ENCODE measurements around the gene SULT2A1. TPM values are rescaled to one million over a fixed set of nuclear protein-coding genes. Genes with fewer than 3 reads are reported as not detected.

SULT2A1 gene
- total RNA-seq, 1 experiment from 2014 or later, result not detected

DNA sequence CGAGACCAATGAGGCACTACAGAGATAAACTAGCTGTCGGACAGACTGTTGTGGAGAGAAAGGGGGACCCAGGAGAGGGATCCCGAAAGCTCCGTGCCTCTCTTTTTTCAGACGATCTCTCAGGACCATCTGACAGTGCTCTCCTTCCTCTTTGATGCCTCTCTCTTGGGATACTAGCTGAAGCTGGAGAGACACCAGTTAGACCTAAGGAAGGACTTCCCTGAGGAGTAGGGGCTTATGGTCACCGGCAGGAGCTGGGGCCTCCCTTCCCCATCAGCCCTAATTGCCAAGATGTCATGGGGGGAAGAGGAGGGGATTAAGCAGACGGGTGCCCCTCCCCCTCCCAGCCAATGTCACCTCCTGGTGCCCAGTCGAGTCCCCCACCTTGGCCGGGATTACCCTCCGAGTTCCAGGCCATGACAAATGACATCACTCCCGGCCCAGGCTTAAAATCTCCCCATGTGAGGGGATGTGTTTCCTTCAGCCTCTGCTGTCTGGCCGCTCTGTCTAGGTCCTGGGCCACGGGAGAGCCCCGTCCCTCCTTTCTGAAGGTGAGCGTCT lies 64.6 kb downstream of the SULT2A1 start, which contains the start of gene CRX:
CRX (plus strand) TSS at position 478 of the 561 bp plus-strand sequence. CDS start 12,507 bp downstream, outside the sequence.
- ATAC-seq, result no peak
- Histone ChIP-seq H3K4me1 (ENCODE audit: insufficient read depth, low read length) (no peaks in the 10 kb centered on the region), H3K9me2 (replicated peaks; ENCODE audit: low read length) (no peaks in the 10 kb centered on the region), H3K9ac (ENCODE audit: low read length) (no peak within 1 kb of the TSS), H3K9me3 (ENCODE audit: low read length) (no peaks in the 10 kb centered on the region), H3K27ac (ENCODE audit: low read length) (no peak within 1 kb of the TSS), H2AFZ (ENCODE audit: low read length) (no peak within 1 kb of the TSS), H3F3A (ENCODE audit: low read length, unreplicated experiment) (no peaks in the 10 kb centered on the region), H3K4me2 (ENCODE audit: low read length) (no peak within 1 kb of the TSS), H3K27me3 (ENCODE audit: low read length) (peaks cover 7% of the 10 kb centered on the region; the same call in 1 of the 2 replicates), H3K36me3 (ENCODE audit: low read depth, low read length) (no peaks in the 10 kb centered on the region), H3K79me2 (ENCODE audit: low read length) (no peaks in the 10 kb centered on the region), H3K4me3 (ENCODE audit: low read length) (no peak within 1 kb of the TSS), H4K20me1 (ENCODE audit: low read length) (no peaks in the 10 kb centered on the region)
- ChIA-PET CTCF (no interaction called here), POLR2A (ENCODE audit: unreplicated experiment) (no interaction called here)
- TF ChIP-seq EZH2 (IDR thresholded peaks at IDR 0.05; ENCODE audit: low read length, unreplicated experiment), result no peak
- TF ChIP-seq, protein P1, sequence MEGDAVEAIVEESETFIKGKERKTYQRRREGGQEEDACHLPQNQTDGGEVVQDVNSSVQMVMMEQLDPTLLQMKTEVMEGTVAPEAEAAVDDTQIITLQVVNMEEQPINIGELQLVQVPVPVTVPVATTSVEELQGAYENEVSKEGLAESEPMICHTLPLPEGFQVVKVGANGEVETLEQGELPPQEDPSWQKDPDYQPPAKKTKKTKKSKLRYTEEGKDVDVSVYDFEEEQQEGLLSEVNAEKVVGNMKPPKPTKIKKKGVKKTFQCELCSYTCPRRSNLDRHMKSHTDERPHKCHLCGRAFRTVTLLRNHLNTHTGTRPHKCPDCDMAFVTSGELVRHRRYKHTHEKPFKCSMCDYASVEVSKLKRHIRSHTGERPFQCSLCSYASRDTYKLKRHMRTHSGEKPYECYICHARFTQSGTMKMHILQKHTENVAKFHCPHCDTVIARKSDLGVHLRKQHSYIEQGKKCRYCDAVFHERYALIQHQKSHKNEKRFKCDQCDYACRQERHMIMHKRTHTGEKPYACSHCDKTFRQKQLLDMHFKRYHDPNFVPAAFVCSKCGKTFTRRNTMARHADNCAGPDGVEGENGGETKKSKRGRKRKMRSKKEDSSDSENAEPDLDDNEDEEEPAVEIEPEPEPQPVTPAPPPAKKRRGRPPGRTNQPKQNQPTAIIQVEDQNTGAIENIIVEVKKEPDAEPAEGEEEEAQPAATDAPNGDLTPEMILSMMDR (conservative IDR thresholded peaks at IDR 0.05; ENCODE audit: low read depth, low read length), result no peak
- intact Hi-C loops (cut with micrococcal nuclease), result no loop called here
- DNase-seq, result no peak
- no TSS peak for BruUV-seq (replicated peaks)

Other genes with a start within 250 kb of the SULT2A1 start
- gene EHD2, start 172.9 kb downstream of the SULT2A1 start, total RNA-seq (2014; rRNA removed), result 0.11 and 1.4 TPM in 2 replicates
- 61.5 and 83.9 TPM in 2 replicates for gene NOP53, start 140.8 kb downstream of the SULT2A1 start, total RNA-seq (2014; rRNA removed)
- gene SELENOW, start 107.6 kb downstream of the SULT2A1 start, total RNA-seq (2014; rRNA removed), result 277 and 278 TPM in 2 replicates
- not detected in 2 replicates for gene TPRX1, start 81.8 kb downstream of the SULT2A1 start, total RNA-seq (2014; rRNA removed)
- not detected in 2 replicates for gene CRX, start 64.4 kb downstream of the SULT2A1 start, total RNA-seq (2014; rRNA removed)
- not detected in 2 replicates for gene TPRX2, start 27.1 kb downstream of the SULT2A1 start, total RNA-seq (2014; rRNA removed)
- gene BSPH1, start 105.9 kb upstream of the SULT2A1 start, total RNA-seq (2014; rRNA removed), result not detected in 2 replicates
- gene ELSPBP1, start 108.3 kb upstream of the SULT2A1 start, total RNA-seq (2014; rRNA removed), result not detected in 2 replicates
- not detected in 2 replicates for gene CABP5, start 157.8 kb upstream of the SULT2A1 start, total RNA-seq (2014; rRNA removed)
- 0.63 and 2.6 TPM in 2 replicates for gene PLA2G4C, start 224.5 kb upstream of the SULT2A1 start, total RNA-seq (2014; rRNA removed)

Data from PC-3 (cell line).